HG03066 (cell line): ENCODE results near the gene NDUFB8.

Source experiments
- ATAC-seq: cut with Tn5 transposase; IDR thresholded peaks from one replicate; pipeline ENCODE4 v1.9.1; 2021; ENCODE audit warnings: low read depth; ENCODE audit not compliant: unreplicated experiment

The NDUFB8 gene

GRCh38 chr10:100544950-100545349 is 15.3 kb upstream of the NDUFB8 start:
- no peak for ATAC-seq

- ATAC-seq = no peak
Observed at GRCh38 chr10:100537475-100537874, 7.8 kb upstream of the NDUFB8 start.

- peak; percentile 98 for ATAC-seq
Observed at GRCh38 chr10:100535715-100536353, 6.2 kb upstream of the NDUFB8 start, which contains the start of gene HIF1AN. HIF1AN (plus strand) TSS chr10:100535943; CDS start chr10:100535959, 16 bp downstream.

- ATAC-seq = no peak
Observed at GRCh38 chr10:100535338-100535714, 5.7 kb upstream of the NDUFB8 start.

GRCh38 chr10:100534726-100535125 is 5.1 kb upstream of the NDUFB8 start:
- no peak for ATAC-seq

- no peak for ATAC-seq
Observed at GRCh38 chr10:100531761-100532160, 2.1 kb upstream of the NDUFB8 start.

- no peak for ATAC-seq
Observed at GRCh38 chr10:100528921-100529474, 673 bp downstream of the NDUFB8 start.

- ATAC-seq = no peak
Observed at GRCh38 chr10:100528123-100528886, 1.4 kb downstream of the NDUFB8 start.

- ATAC-seq = no peak
Observed at GRCh38 chr10:100524638-100525037, 5.0 kb downstream of the NDUFB8 start.

GRCh38 chr10:100524206-100524605 is 5.5 kb downstream of the NDUFB8 start:
- no peak for ATAC-seq

GRCh38 chr10:100522945-100523344 is 6.7 kb downstream of the NDUFB8 start:
- ATAC-seq = no peak

- no peak for ATAC-seq
Observed at GRCh38 chr10:100522107-100522801, 7.4 kb downstream of the NDUFB8 start.

GRCh38 chr10:100520811-100521210 is 8.9 kb downstream of the NDUFB8 start:
- no peak for ATAC-seq

- no peak for ATAC-seq
Observed at GRCh38 chr10:100519311-100520051, 10.2 kb downstream of the NDUFB8 start, which contains the start of gene SEC31B. SEC31B (minus strand) TSS chr10:100519861; CDS start chr10:100516952, 2,909 bp downstream.

- no peak for ATAC-seq
Observed at GRCh38 chr10:100518761-100519241, 10.9 kb downstream of the NDUFB8 start.

- no peak for ATAC-seq
Observed at GRCh38 chr10:100516847-100517246, 12.8 kb downstream of the NDUFB8 start.

GRCh38 chr10:100515612-100516011 is 14.1 kb downstream of the NDUFB8 start:
- no peak for ATAC-seq

GRCh38 chr10:100510533-100511308 is 18.9 kb downstream of the NDUFB8 start:
- no peak for ATAC-seq

GRCh38 chr10:100509241-100509840 is 20.3 kb downstream of the NDUFB8 start:
- ATAC-seq = no peak
